GM23338 (cell line): ENCODE measurements around the gene OR10A4. TPM values are rescaled to one million over a fixed set of nuclear protein-coding genes. Genes with fewer than 3 reads are reported as not detected.

ENCODE experiments used
- ATAC-seq: fragments of 200-7000 bp; cut with Tn5 transposase; 3 replicates; pipeline ENCODE4 v1.9.1; 2020
- DNase-seq: peaks from one replicate; pipeline ENCODE4 v3.0.0-alpha.2; 2015; ENCODE audit warnings: low spot score
- H2AFZ ChIP-seq: fragments of 200-600 bp; sonication (generic); 2 replicates; pipeline ENCODE4 v1.8.0; 2016; ENCODE audit warnings: antibody characterized with exemption, mild to moderate bottlenecking, moderate library complexity
- H3F3A ChIP-seq: fragments of 200-600 bp; sonication (generic); replicated peaks from 2 replicates; pipeline ENCODE4 v1.8.0; 2017; ENCODE audit warnings: antibody characterized with exemption, mixed run types, low read depth
- H3K27ac ChIP-seq: fragments of 200-600 bp; sonication (generic); 2 replicates; pipeline ENCODE4 v1.6.1; 2016; ENCODE audit warnings: low read depth
- H3K27me3 ChIP-seq: fragments of 200-600 bp; sonication (generic); 2 replicates; pipeline ENCODE4 v1.8.0; 2016; ENCODE audit warnings: mild to moderate bottlenecking, mixed run types, moderate library complexity; ENCODE audit not compliant: insufficient read depth
- H3K36me3 ChIP-seq: fragments of 200-600 bp; sonication (generic); 2 replicates; pipeline ENCODE4 v1.8.0; 2016; ENCODE audit warnings: mild to moderate bottlenecking; ENCODE audit not compliant: insufficient read depth
- H3K4me1 ChIP-seq: fragments of 200-600 bp; sonication (generic); 2 replicates; pipeline ENCODE4 v1.8.0; 2016; ENCODE audit warnings: mild to moderate bottlenecking, moderate library complexity; ENCODE audit not compliant: insufficient read depth
- H3K4me2 ChIP-seq: fragments of 200-600 bp; sonication (generic); 2 replicates; pipeline ENCODE4 v1.7.1; 2017; ENCODE audit warnings: mixed run types
- H3K4me3 ChIP-seq: fragments of 200-600 bp; sonication (generic); 2 replicates; pipeline ENCODE4 v1.6.1; 2016; ENCODE audit warnings: mixed run types
- H3K79me2 ChIP-seq: fragments of 200-600 bp; sonication (generic); replicated peaks from 2 replicates; pipeline ENCODE4 v1.8.0; 2017; ENCODE audit warnings: mild to moderate bottlenecking; ENCODE audit not compliant: insufficient read depth
- H3K9me2 ChIP-seq: fragments of 200-600 bp; sonication (generic); 2 replicates; pipeline ENCODE4 v1.8.0; 2017; ENCODE audit not compliant: insufficient read depth
- H4K20me1 ChIP-seq: fragments of 200-600 bp; sonication (generic); replicated peaks from 2 replicates; pipeline ENCODE4 v1.8.0; 2017; ENCODE audit warnings: mild to moderate bottlenecking; ENCODE audit not compliant: insufficient read depth
- H3K27ac Mint-ChIP-seq: 2 replicates; pipeline ENCODE4 v1.8.0; 2020; ENCODE audit warnings: inconsistent platforms, mild to moderate bottlenecking, moderate library complexity, mixed read lengths
- H3K27me3 Mint-ChIP-seq: 3 replicates; pipeline ENCODE4 v1.8.0; 2022; ENCODE audit warnings: low read depth, mild to moderate bottlenecking, moderate library complexity, mixed read lengths, inconsistent platforms; ENCODE audit not compliant: insufficient read depth, poor library complexity
- H3K36me3 Mint-ChIP-seq: 3 replicates; pipeline ENCODE4 v1.8.0; 2021; ENCODE audit warnings: low read depth, mild to moderate bottlenecking, inconsistent platforms, moderate library complexity, mixed read lengths
- H3K4me1 Mint-ChIP-seq: 3 replicates; pipeline ENCODE4 v1.8.0; 2020; ENCODE audit warnings: mild to moderate bottlenecking, inconsistent platforms, mixed read lengths
- H3K4me3 Mint-ChIP-seq: 3 replicates; pipeline ENCODE4 v1.8.0; 2021; ENCODE audit warnings: moderate library complexity, mild to moderate bottlenecking, inconsistent platforms, mixed read lengths
- H3K9me3 Mint-ChIP-seq: 3 replicates; pipeline ENCODE4 v1.8.0; 2020; ENCODE audit warnings: moderate library complexity, mild to moderate bottlenecking, inconsistent platforms, mixed read lengths
- CREB1 ChIP-seq: fragments of 250-450 bp; sonication (Bioruptor Pico); IDR thresholded peaks from 2 replicates; pipeline ENCODE4 v1.5.0; 2020; ENCODE audit warnings: low read depth, mild to moderate bottlenecking, moderate library complexity
- CTCF ChIP-seq, 2 experiments: fragments of 200-600 bp in 1 of 2; sonication (generic) in 1 of 2; conservative IDR thresholded peaks; 2 replicates each; pipeline versions ENCODE4 v1.5.1 to v1.6.1; 2016 to 2017; ENCODE audit warnings: antibody characterized with exemption in 2 of 2, low read depth in 2 of 2, mild to moderate bottlenecking in 2 of 2, moderate library complexity in 1 of 2
- EZH2 ChIP-seq: fragments of 200-600 bp; sonication (generic); IDR thresholded peaks from one replicate; pipeline ENCODE4 v1.8.0; 2017; ENCODE audit warnings: antibody characterized with exemption, mild to moderate bottlenecking, low read depth; ENCODE audit not compliant: unreplicated experiment
- EZH2phosphoT487 ChIP-seq: fragments of 200-600 bp; sonication (generic); IDR thresholded peaks from one replicate; pipeline ENCODE4 v1.8.1; 2018; ENCODE audit warnings: antibody characterized with exemption; ENCODE audit not compliant: unreplicated experiment
- JUNB ChIP-seq: IDR thresholded peaks from one replicate; pipeline ENCODE4 v1.6.1; 2016; ENCODE audit warnings: antibody characterized with exemption; ENCODE audit not compliant: unreplicated experiment
- POLR2AphosphoS5 ChIP-seq: IDR thresholded peaks from 2 replicates; pipeline ENCODE4 v1.6.1; 2016; ENCODE audit warnings: antibody characterized with exemption, low read depth
- REST ChIP-seq: IDR thresholded peaks from one replicate; pipeline ENCODE4 v1.6.1; 2018; ENCODE audit warnings: antibody characterized with exemption; ENCODE audit not compliant: unreplicated experiment
- STAT1 ChIP-seq: IDR thresholded peaks from one replicate; pipeline ENCODE4 v1.6.1; 2016; ENCODE audit warnings: antibody characterized with exemption; ENCODE audit not compliant: unreplicated experiment
- ZNF114 ChIP-seq: fragments of 250-450 bp; sonication (Bioruptor Pico); IDR thresholded peaks from 2 replicates; pipeline ENCODE4 v1.5.0; 2020; ENCODE audit warnings: mild to moderate bottlenecking, moderate library complexity
- ZNF462 ChIP-seq: fragments of 250-450 bp; sonication (Bioruptor Pico); IDR thresholded peaks from 2 replicates; pipeline ENCODE4 v1.5.0; 2020; ENCODE audit warnings: mild to moderate bottlenecking, moderate library complexity
- polyA plus RNA-seq: library from polyadenylated mRNA; unstranded; fragments of >200 nt; fragmentation: Nextera tagmentation; extraction: Ambion mirVana; gene quantifications from 2 replicates; pipeline ENCODE4 v1.2.1, GENCODE V29; 2016
- total RNA-seq: library from RNA; depleted of rRNA; stranded (reverse); fragments of >200 nt; shearing (Covaris generic); gene quantifications from 2 replicates; pipeline ENCODE4 v1.2.3, GENCODE V29; 2014

The OR10A4 gene
- total and polyA plus RNA-seq, 2 experiments from 2014 or later = 0.21 TPM; not detected in 1

GRCh38 chr11:6833356-6833755 lies 43.1 kb upstream of the OR10A4 start:
- no peak for DNase-seq
- H3K9me3 Mint-ChIP-seq = no peaks in the 10 kb centered on the region
- no peaks in the 10 kb centered on the region for H3K4me1 Mint-ChIP-seq
- no peaks in the 10 kb centered on the region for H3K4me1 ChIP-seq
- H3K4me3 ChIP-seq = no peak overlapping the region
- 0 out of 2 replicates have a peak overlapping the region, but pooled peaks have one; percentile 34 for H2AFZ ChIP-seq
- H3K27ac Mint-ChIP-seq = 0 out of 2 replicates have a peak overlapping the region, but pooled peaks have one; percentile 58
- no peaks in the 10 kb centered on the region for H4K20me1 ChIP-seq
- H3K79me2 ChIP-seq = no peaks in the 10 kb centered on the region
- ATAC-seq = no peak
- H3K27me3 ChIP-seq = no peaks in the 10 kb centered on the region
- H3K4me2 ChIP-seq = no peak overlapping the region
- TF ChIP-seq CTCF (conservative IDR thresholded peaks at IDR 0.05; ENCODE audit: low read depth in 2 of 2) (no peak), ZNF462 (CRISPR knock-in tag) (no peak), POLR2AphosphoS5 (no peak), REST (no peak), ZNF114 (CRISPR knock-in tag) (no peak), STAT1 (no peak), JUNB (no peak), EZH2phosphoT487 (no peak), CREB1 (no peak), EZH2 (no peak)
- H3K27me3 Mint-ChIP-seq = no peaks in the 10 kb centered on the region
- peaks cover 3% of the 10 kb centered on the region; the same call in 1 of the 2 replicates for H3K9me2 ChIP-seq
- no peak overlapping the region for H3K27ac ChIP-seq
- no peaks in the 10 kb centered on the region for H3K36me3 Mint-ChIP-seq
- H3K4me3 Mint-ChIP-seq = no peak overlapping the region
- no peaks in the 10 kb centered on the region for H3K36me3 ChIP-seq
- H3F3A ChIP-seq = no peaks in the 10 kb centered on the region
